MCF 10A (cell line): ENCODE data around the gene LEMD1. TPM values are rescaled to one million over a fixed set of nuclear protein-coding genes. Genes with fewer than 3 reads are reported as not detected.

Experiments
- BruUV-seq: library from RNA; stranded (reverse); fragments of 400-500 nt; replicated peaks from 2 replicates; lab custom pipeline; 2021; lab: Mats Ljungman, UMichigan
- CTCF ChIA-PET: fragments of 300-600 bp; sonication (Branson Sonifier 250); formaldehyde crosslinking; extraction: SDS; loops from one replicate; lab custom pipeline; 2021; ENCODE audit warnings: antibody characterized with exemption, inconsistent platforms; lab: Yijun Ruan, JAX
- POLR2A ChIA-PET: fragments of 300-600, 350-650 bp; sonication (Branson Sonifier 250); formaldehyde crosslinking; extraction: SDS; loops from one replicate; lab custom pipeline; 2020; ENCODE audit warnings: antibody characterized with exemption, inconsistent platforms; lab: Yijun Ruan, JAX
- DNase-seq: peaks from one replicate; pipeline ENCODE4 v3.0.0-alpha.2; 2018; ENCODE audit not compliant: unreplicated experiment
- H3K27ac Mint-ChIP-seq: one replicate; pipeline ENCODE4 v1.8.0; 2022; ENCODE audit warnings: mild to moderate bottlenecking, low read depth, mixed read lengths; ENCODE audit not compliant: unreplicated experiment
- H3K27me3 Mint-ChIP-seq: one replicate; pipeline ENCODE4 v1.8.0; 2022; ENCODE audit warnings: mixed read lengths; ENCODE audit not compliant: insufficient read depth, unreplicated experiment
- H3K36me3 Mint-ChIP-seq: one replicate; pipeline ENCODE4 v1.8.0; 2022; ENCODE audit warnings: mild to moderate bottlenecking, moderate library complexity, mixed read lengths; ENCODE audit not compliant: insufficient read depth, unreplicated experiment
- H3K4me1 Mint-ChIP-seq: one replicate; pipeline ENCODE4 v1.8.0; 2022; ENCODE audit warnings: mixed read lengths; ENCODE audit not compliant: insufficient read depth, unreplicated experiment
- H3K4me3 Mint-ChIP-seq: one replicate; pipeline ENCODE4 v1.8.0; 2022; ENCODE audit warnings: mild to moderate bottlenecking, moderate library complexity, mixed read lengths; ENCODE audit not compliant: unreplicated experiment
- H3K9me3 Mint-ChIP-seq: one replicate; pipeline ENCODE4 v1.8.0; 2022; ENCODE audit warnings: mixed read lengths; ENCODE audit not compliant: unreplicated experiment
- intact Hi-C: fragments of 100-400 bp; cut with micrococcal nuclease; formaldehyde crosslinking; loops from 2 replicates; pipeline ENCODE4 v1.14.1; 2022
- total RNA-seq: library from RNA; stranded (reverse); gene quantifications from 2 replicates; pipeline ENCODE4 v1.2.3, GENCODE V29; 2022
- TF ChIP-seq, protein P1 (sequence below): fragments of 200-600 bp; IDR thresholded peaks from one replicate; pipeline ENCODE4 v1.8.0; 2022; ENCODE audit warnings: antibody characterized with exemption, mild to moderate bottlenecking; ENCODE audit not compliant: unreplicated experiment

LEMD1 gene
- total RNA-seq, 1 experiment from 2014 or later: 1.4 TPM

DNA sequence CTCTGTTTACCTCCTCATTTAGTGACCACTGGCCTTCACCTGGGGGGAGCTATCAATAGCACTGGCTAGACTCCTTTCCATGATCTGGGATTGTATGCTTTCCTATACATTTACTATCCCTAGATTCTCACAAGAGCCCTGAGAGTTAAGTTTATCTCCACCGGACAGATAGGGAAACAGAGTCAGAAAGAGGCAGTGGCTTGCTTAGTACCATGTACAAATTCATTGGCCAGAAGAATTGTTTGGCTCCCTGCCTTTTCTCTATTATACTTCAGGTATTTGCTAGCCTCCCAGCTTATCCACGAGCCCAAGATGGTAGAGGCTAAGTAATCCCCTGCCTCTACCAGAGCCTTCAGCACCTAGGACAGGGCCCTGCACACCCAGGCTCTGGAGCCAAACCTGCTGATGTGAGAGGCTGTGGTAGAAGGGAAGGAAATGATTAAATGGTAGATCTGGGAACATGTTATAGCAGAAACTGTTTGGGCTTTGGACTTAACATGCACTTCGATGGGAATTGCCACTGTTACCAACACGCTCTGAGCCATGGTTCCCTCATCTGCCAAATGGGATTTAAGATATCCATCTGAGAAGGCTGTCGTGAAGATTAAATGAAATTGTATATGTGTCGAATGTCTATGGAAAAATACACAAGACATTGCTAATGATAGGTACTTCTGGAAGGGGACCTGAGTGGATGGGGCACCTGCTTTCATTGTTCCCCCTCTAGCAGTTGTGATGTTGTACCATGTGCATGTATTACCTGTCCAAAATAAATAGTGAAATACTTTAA is 37.1 kb upstream of the LEMD1 start:
- TF ChIP-seq, protein P1, sequence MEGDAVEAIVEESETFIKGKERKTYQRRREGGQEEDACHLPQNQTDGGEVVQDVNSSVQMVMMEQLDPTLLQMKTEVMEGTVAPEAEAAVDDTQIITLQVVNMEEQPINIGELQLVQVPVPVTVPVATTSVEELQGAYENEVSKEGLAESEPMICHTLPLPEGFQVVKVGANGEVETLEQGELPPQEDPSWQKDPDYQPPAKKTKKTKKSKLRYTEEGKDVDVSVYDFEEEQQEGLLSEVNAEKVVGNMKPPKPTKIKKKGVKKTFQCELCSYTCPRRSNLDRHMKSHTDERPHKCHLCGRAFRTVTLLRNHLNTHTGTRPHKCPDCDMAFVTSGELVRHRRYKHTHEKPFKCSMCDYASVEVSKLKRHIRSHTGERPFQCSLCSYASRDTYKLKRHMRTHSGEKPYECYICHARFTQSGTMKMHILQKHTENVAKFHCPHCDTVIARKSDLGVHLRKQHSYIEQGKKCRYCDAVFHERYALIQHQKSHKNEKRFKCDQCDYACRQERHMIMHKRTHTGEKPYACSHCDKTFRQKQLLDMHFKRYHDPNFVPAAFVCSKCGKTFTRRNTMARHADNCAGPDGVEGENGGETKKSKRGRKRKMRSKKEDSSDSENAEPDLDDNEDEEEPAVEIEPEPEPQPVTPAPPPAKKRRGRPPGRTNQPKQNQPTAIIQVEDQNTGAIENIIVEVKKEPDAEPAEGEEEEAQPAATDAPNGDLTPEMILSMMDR: no peak
- peaks cover 68% of the 10 kb centered on the region for H3K27me3 Mint-ChIP-seq
- BruUV-seq: no TSS peak
- DNase-seq: peak; percentile 79
- H3K4me3 Mint-ChIP-seq: no peak overlapping the region
- POLR2A ChIA-PET: no interaction called here
- no peaks in the 10 kb centered on the region for H3K36me3 Mint-ChIP-seq
- intact Hi-C loops: no loop called here
- peaks cover 9% of the 10 kb centered on the region for H3K4me1 Mint-ChIP-seq
- no peaks in the 10 kb centered on the region for H3K9me3 Mint-ChIP-seq
- CTCF ChIA-PET: interaction anchor here (0.6 to 2.0 kb wide), 8 partner anchors 21 to 123 kb away, joined by 3 to 10 read pairs (median 4); no protein-coding TSS in a partner anchor
- no peak overlapping the region for H3K27ac Mint-ChIP-seq

DNA sequence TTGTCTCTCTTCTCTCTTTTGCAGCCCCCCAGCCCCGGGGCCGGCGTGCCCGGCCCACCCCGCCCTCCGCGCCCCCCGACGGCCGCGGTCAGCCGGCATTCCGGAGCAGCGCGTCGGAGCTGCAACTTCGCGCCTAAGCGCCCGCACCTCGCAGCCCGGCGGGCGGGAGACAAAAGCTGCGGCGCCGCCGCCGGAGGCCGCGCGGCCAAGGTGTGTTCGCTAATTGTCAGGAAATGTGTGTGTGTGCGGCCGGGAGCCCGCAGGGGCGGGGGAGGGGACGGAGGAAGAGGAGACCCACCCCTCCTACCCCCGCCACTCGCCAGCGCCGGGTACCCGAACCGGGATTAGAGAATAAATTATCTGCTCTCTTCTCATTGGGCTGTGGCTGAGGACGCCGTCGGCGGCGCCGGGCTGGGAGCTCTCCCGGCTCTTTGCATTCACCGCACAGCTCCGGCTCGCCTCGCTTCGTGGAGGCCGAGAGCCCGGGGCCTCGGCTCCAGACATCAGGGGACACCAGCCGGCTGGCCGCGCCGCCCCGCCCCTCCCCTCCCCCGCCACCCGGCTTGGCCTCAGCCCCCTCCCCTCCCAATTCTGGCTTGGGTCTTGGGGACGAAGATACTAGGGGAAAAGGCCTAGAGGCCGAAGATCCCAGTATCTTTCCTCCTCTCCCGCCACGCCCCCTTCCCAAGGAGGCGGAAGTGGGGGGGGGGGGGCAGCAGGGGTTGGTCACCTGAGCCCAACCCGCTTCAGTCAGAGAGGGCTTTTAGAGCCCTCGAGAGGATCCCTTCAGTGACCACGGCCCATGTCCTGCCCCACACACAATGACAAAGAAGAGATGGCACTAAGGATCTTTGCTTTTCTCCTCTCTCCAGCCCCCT is 35.3 kb upstream of the LEMD1 start:
- ChIA-PET POLR2A (interaction anchor here (0.8 to 1.4 kb wide), 7 partner anchors 7 to 138 kb away, joined by 3 to 4 read pairs (median 3); no protein-coding TSS in a partner anchor), CTCF (interaction anchor here (0.7 to 2.7 kb wide), 11 partner anchors 26 to 68 kb away, joined by 3 to 16 read pairs (median 3); no protein-coding TSS in a partner anchor)
- TF ChIP-seq, protein P1: no peak
- peak overlapping the region; percentile 65 for H3K4me3 Mint-ChIP-seq
- DNase-seq: no peak
- H3K27ac Mint-ChIP-seq: no peak overlapping the region
- no peaks in the 10 kb centered on the region for H3K36me3 Mint-ChIP-seq
- H3K27me3 Mint-ChIP-seq: peaks cover 86% of the 10 kb centered on the region
- H3K4me1 Mint-ChIP-seq: peaks cover 9% of the 10 kb centered on the region
- no TSS peak for BruUV-seq
- intact Hi-C loops: no loop called here
- H3K9me3 Mint-ChIP-seq: no peaks in the 10 kb centered on the region

DNA sequence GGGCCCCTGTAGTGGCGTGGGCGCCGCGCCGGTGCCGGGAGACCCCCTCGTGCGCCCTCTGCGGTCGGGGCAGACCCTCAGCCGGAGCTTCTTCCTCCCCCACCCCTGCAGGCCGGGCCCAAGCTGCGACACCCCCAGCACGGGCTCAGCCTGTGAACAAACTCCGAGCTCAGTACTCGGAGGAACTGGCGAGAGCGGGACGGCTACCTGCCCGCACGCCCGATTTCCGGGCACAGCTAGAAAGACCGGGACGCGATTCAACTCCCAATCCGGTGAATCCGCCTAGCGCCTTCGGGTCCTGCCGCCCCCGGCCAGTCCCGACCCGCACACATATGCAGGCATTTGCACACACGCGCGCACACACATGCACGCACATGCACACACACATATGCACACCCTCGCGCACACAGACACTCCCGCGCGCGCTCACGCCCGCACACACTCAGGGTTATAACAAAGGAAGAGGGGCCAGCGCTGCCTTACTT is 34.6 kb upstream of the LEMD1 start:
- TF ChIP-seq, protein P1: no peak
- H3K9me3 Mint-ChIP-seq: no peaks in the 10 kb centered on the region
- BruUV-seq: no TSS peak
- ChIA-PET CTCF (interaction anchor here (0.6 to 2.7 kb wide), 10 partner anchors 15 to 398 kb away, joined by 3 to 16 read pairs (median 3); no protein-coding TSS in a partner anchor), POLR2A (interaction anchor here (1.2 to 1.4 kb wide), 3 partner anchors 10 to 138 kb away, joined by 3 read pairs; no protein-coding TSS in a partner anchor)
- DNase-seq: no peak
- no peaks in the 10 kb centered on the region for H3K36me3 Mint-ChIP-seq
- H3K4me3 Mint-ChIP-seq: peak overlapping the region; percentile 65
- peaks cover 9% of the 10 kb centered on the region for H3K4me1 Mint-ChIP-seq
- peaks cover 93% of the 10 kb centered on the region for H3K27me3 Mint-ChIP-seq
- H3K27ac Mint-ChIP-seq: no peak overlapping the region
- intact Hi-C loops: no loop called here
